ENCODE results near the gene DPP8. TPM values are rescaled to one million over a fixed set of nuclear protein-coding genes. Genes with fewer than 3 reads are reported as not detected.

The DPP8 gene
- polyA plus RNA-seq, 2 of the 4 experiments (the other 2 are of a cell fraction) = 24.4 to 41.8 TPM

DNA sequence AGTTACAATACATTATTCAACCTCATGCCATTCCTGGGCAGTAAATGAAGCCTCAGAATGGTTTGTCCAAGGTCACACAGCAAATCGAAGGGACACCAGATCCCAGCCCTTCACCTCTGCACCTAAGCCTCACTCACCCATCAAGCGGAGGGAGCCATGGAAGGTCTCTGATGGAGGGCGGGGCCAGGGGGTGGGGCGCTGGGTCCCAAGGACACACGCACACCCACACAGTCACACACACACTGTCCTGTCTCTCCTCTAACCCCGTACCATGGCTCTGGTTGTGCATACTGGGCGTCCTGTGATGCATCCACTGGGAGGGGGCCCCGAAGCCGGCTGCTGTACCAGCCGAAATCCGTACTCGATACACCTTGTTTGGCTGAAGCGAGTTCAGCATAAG, 124.4 kb downstream of the DPP8 start:
- 80% methylated on average over 13 of the region's 13 CpGs for WGBS (ENCODE audit: missing lambda C conversion rate)
- Histone ChIP-seq H3K9me3 (no peaks in the 10 kb centered on the region), H3K4me3 (no peak overlapping the region), H3K27ac (no peak overlapping the region), H3K4me2 (no peak overlapping the region), H3K4me1 (no peaks in the 10 kb centered on the region)
- POLR2A ChIA-PET = no interaction called here
- FAIRE-seq (no peak), DNase-seq (ENCODE audit: low read depth in 1 of 2, low spot score in 1 of 2) (no peak), ATAC-seq (no peak)
- TF ChIP-seq CHD2 (IDR thresholded peaks at IDR 0.05; ENCODE audit: low read length, partially characterized antibody) = no peak
- TF ChIP-seq ZNF302 (CRISPR knock-in tag; IDR thresholded peaks at IDR 0.05) = no peak
- TF ChIP-seq CBX2 (IDR thresholded peaks at IDR 0.05; ENCODE audit: borderline replicate concordance, low read depth) = no peak
- no peak for TF ChIP-seq MAX (IDR thresholded peaks at IDR 0.05)
- no peak for TF ChIP-seq PHF8 (IDR thresholded peaks at IDR 0.05; ENCODE audit: borderline replicate concordance, low read depth)
- TF ChIP-seq HES2 (IDR thresholded peaks at IDR 0.05) = no peak
- TF ChIP-seq NR3C1 (IDR thresholded peaks at IDR 0.05) = no peak
- no peak for TF ChIP-seq RNF2 (IDR thresholded peaks at IDR 0.05; ENCODE audit: borderline replicate concordance, low read depth)
- TF ChIP-seq MAZ (IDR thresholded peaks at IDR 0.05; ENCODE audit: borderline replicate concordance, low read depth, low read length) = no peak
- TF ChIP-seq RARB (CRISPR knock-in tag; IDR thresholded peaks at IDR 0.05) = no peak
- no peak for TF ChIP-seq BHLHE40 (IDR thresholded peaks at IDR 0.05; ENCODE audit: low read depth, low read length)
- TF ChIP-seq MAFK (IDR thresholded peaks at IDR 0.05; ENCODE audit: partially characterized antibody) = no peak
- TF ChIP-seq ZFP36 (IDR thresholded peaks at IDR 0.05; ENCODE audit: borderline replicate concordance, partially characterized antibody) = no peak
- TF ChIP-seq HMGXB4 (CRISPR knock-in tag; IDR thresholded peaks at IDR 0.05; ENCODE audit: borderline replicate concordance) = no peak
- TF ChIP-seq POLR2AphosphoS2 (conservative IDR thresholded peaks at IDR 0.05; ENCODE audit: low read length) = no peak
- no peak for TF ChIP-seq CTCF (IDR thresholded peaks at IDR 0.05)
- no peak for TF ChIP-seq HOXB13 (CRISPR knock-in tag; IDR thresholded peaks at IDR 0.05; ENCODE audit: low read depth)
- TF ChIP-seq, protein P1, sequence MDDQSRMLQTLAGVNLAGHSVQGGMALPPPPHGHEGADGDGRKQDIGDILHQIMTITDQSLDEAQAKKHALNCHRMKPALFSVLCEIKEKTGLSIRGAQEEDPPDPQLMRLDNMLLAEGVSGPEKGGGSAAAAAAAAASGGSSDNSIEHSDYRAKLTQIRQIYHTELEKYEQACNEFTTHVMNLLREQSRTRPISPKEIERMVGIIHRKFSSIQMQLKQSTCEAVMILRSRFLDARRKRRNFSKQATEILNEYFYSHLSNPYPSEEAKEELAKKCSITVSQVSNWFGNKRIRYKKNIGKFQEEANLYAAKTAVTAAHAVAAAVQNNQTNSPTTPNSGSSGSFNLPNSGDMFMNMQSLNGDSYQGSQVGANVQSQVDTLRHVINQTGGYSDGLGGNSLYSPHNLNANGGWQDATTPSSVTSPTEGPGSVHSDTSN (IDR thresholded peaks at IDR 0.05) = no peak
- CTCF ChIA-PET = interaction anchor here (18.0 to 42.0 kb wide), 3 partner anchors 1 to 73 kb away, joined by 722 to 772 read pairs (median 772); partner anchors contain the start of gene IGDCC3

Small RNAs within 50 kb of the gene (small RNA-seq; reads per million reads assigned to genes)
- 0 reads per million in 6 experiments for gene AC105129.1
- gene RF00019 = 0 reads per million in 6 experiments
- 0.45 to 33.7 (median 5.8) reads per million in 6 experiments for gene RNU6-19P

Other genes starting within 250 kb of the DPP8 start
- 9.8 and 11.2 TPM in 2 replicates for gene PARP16, start 230.8 kb downstream of the DPP8 start, polyA plus RNA-seq (2011; rRNA removed)
- 6.7 to 7.7 TPM (median 7.5 TPM) in 3 replicates for gene PARP16, start 230.8 kb downstream of the DPP8 start, polyA plus RNA-seq (2017; fragmentation: RNase III; extraction: RNeasy Plus Mini Kit Qiagen cat#74134 plus additional on column Dnase treatment)
- gene RNU5A-1, start 221.6 kb downstream of the DPP8 start, polyA plus RNA-seq (2011; rRNA removed) = not detected in 2 replicates
- gene RNU5A-1, start 221.6 kb downstream of the DPP8 start, polyA plus RNA-seq (2017; fragmentation: RNase III; extraction: RNeasy Plus Mini Kit Qiagen cat#74134 plus additional on column Dnase treatment) = not detected in 3 replicates
- gene RNU5B-1, start 213.0 kb downstream of the DPP8 start, polyA plus RNA-seq (2011; rRNA removed) = not detected in 2 replicates
- gene RNU5B-1, start 213.0 kb downstream of the DPP8 start, polyA plus RNA-seq (2017; fragmentation: RNase III; extraction: RNeasy Plus Mini Kit Qiagen cat#74134 plus additional on column Dnase treatment) = not detected in 3 replicates
- 0.04 TPM in 1 of 2 replicates, not detected in the other for gene IGDCC3, start 139.7 kb downstream of the DPP8 start, polyA plus RNA-seq (2011; rRNA removed)
- gene IGDCC3, start 139.7 kb downstream of the DPP8 start, polyA plus RNA-seq (2017; fragmentation: RNase III; extraction: RNeasy Plus Mini Kit Qiagen cat#74134 plus additional on column Dnase treatment) = 0.04 to 0.12 TPM (median 0.11 TPM) in 3 replicates
- 5.2 and 5.4 TPM in 2 replicates for gene IGDCC4, start 94.7 kb downstream of the DPP8 start, polyA plus RNA-seq (2011; rRNA removed)
- 3.8 to 4.2 TPM (median 3.9 TPM) in 3 replicates for gene IGDCC4, start 94.7 kb downstream of the DPP8 start, polyA plus RNA-seq (2017; fragmentation: RNase III; extraction: RNeasy Plus Mini Kit Qiagen cat#74134 plus additional on column Dnase treatment)
- 186 and 212 TPM in 2 replicates for gene HACD3, start 12.8 kb upstream of the DPP8 start, polyA plus RNA-seq (2011; rRNA removed)
- gene HACD3, start 12.8 kb upstream of the DPP8 start, polyA plus RNA-seq (2017; fragmentation: RNase III; extraction: RNeasy Plus Mini Kit Qiagen cat#74134 plus additional on column Dnase treatment) = 140 to 151 TPM (median 149 TPM) in 3 replicates
- gene INTS14, start 93.4 kb upstream of the DPP8 start, polyA plus RNA-seq (2011; rRNA removed) = 81.4 and 82.1 TPM in 2 replicates
- gene INTS14, start 93.4 kb upstream of the DPP8 start, polyA plus RNA-seq (2017; fragmentation: RNase III; extraction: RNeasy Plus Mini Kit Qiagen cat#74134 plus additional on column Dnase treatment) = 36.6 to 40.0 TPM (median 38.1 TPM) in 3 replicates
- 6.8 and 7.0 TPM in 2 replicates for gene SLC24A1, start 104.2 kb upstream of the DPP8 start, polyA plus RNA-seq (2011; rRNA removed)
- gene SLC24A1, start 104.2 kb upstream of the DPP8 start, polyA plus RNA-seq (2017; fragmentation: RNase III; extraction: RNeasy Plus Mini Kit Qiagen cat#74134 plus additional on column Dnase treatment) = 5.2 to 6.4 TPM (median 5.9 TPM) in 3 replicates

Measured in A549 (cell line).